ENCODE results near the gene RECQL5.
A peak's percentile ranks its signal among the peaks of the same experiment; 100 is the strongest.
"Not testable (repeated sequence)": the region's sequence is repeated elsewhere in the genome, so short reads cannot be mapped to it uniquely, and the experiment has no call there.

Gene RECQL5

GRCh38 chr17:75612906-75613626 lies 53.9 kb downstream of the RECQL5 start:
- DNase-seq = no peak

GRCh38 chr17:75611851-75612429 lies 55.0 kb downstream of the RECQL5 start:
- no peak for DNase-seq

- no peak for DNase-seq
Measured at GRCh38 chr17:75610103-75610984, 56.6 kb downstream of the RECQL5 start.

- DNase-seq = no peak
Measured at GRCh38 chr17:75607086-75607485, 59.9 kb downstream of the RECQL5 start.

- DNase-seq = no peak
Measured at GRCh38 chr17:75605790-75606189, 61.2 kb downstream of the RECQL5 start.

GRCh38 chr17:75604034-75604695 lies 62.8 kb downstream of the RECQL5 start:
- peak; percentile 55 for DNase-seq

- DNase-seq = no peak
Measured at GRCh38 chr17:75603123-75603522, 63.8 kb downstream of the RECQL5 start.

GRCh38 chr17:75602644-75603043 lies 64.3 kb downstream of the RECQL5 start:
- no peak for DNase-seq

- peak; percentile 83 for DNase-seq
Measured at GRCh38 chr17:75601057-75601987, 65.6 kb downstream of the RECQL5 start.

GRCh38 chr17:75596320-75597087 lies 70.5 kb downstream of the RECQL5 start:
- DNase-seq = no peak

GRCh38 chr17:75595920-75596313 lies 71.0 kb downstream of the RECQL5 start:
- DNase-seq = no peak

- DNase-seq = no peak
Measured at GRCh38 chr17:75595284-75595919, 71.6 kb downstream of the RECQL5 start.

- DNase-seq = peak; percentile 55
Measured at GRCh38 chr17:75594499-75595283, 72.3 kb downstream of the RECQL5 start.

GRCh38 chr17:75593430-75593829 lies 73.5 kb downstream of the RECQL5 start:
- not testable (repeated sequence) for DNase-seq

GRCh38 chr17:75592348-75593020 lies 74.5 kb downstream of the RECQL5 start:
- DNase-seq = no peak

- no peak for DNase-seq
Measured at GRCh38 chr17:75591722-75592302, 75.1 kb downstream of the RECQL5 start.

GRCh38 chr17:75590849-75591721 lies 75.9 kb downstream of the RECQL5 start:
- no peak for DNase-seq

- DNase-seq = no peak
Measured at GRCh38 chr17:75590314-75590761, 76.6 kb downstream of the RECQL5 start.
